ENCODE results near the gene CRYBG1. TPM values are rescaled to one million over a fixed set of nuclear protein-coding genes. Genes with fewer than 3 reads are reported as not detected.
"Not testable (repeated sequence)": the region's sequence is repeated elsewhere in the genome, so short reads cannot be mapped to it uniquely, and the experiment has no call there.

CRYBG1 gene
- total RNA-seq, 1 donor from 2014 or later: 3.0 TPM

- Mint-ChIP-seq H3K27ac (no peak overlapping the region), H3K36me3 (ENCODE audit: insufficient read depth) (no peaks in the 10 kb centered on the region), H3K4me1 (ENCODE audit: low read depth) (peaks cover 5% of the 10 kb centered on the region), H3K9me3 (ENCODE audit: low read depth) (no peaks in the 10 kb centered on the region), H3K4me3 (ENCODE audit: low read depth) (no peak overlapping the region), H3K27me3 (no peaks in the 10 kb centered on the region)
- no peak for TF ChIP-seq CTCF (IDR thresholded peaks at IDR 0.05; ENCODE audit: unreplicated experiment)
- DNase-seq (ENCODE audit: low spot score, unreplicated experiment): no peak
Observed at GRCh38 chr6:106579281-106579680, 218.8 kb downstream of the CRYBG1 start.

GRCh38 chr6:106581468-106581867 lies 221.0 kb downstream of the CRYBG1 start:
- Mint-ChIP-seq H3K27ac (no peak overlapping the region), H3K36me3 (ENCODE audit: insufficient read depth) (peaks cover 1% of the 10 kb centered on the region), H3K4me1 (ENCODE audit: low read depth) (no peaks in the 10 kb centered on the region), H3K9me3 (ENCODE audit: low read depth) (no peaks in the 10 kb centered on the region), H3K27me3 (no peaks in the 10 kb centered on the region), H3K4me3 (ENCODE audit: low read depth) (no peak overlapping the region)
- TF ChIP-seq CTCF (IDR thresholded peaks at IDR 0.05; ENCODE audit: unreplicated experiment): no peak
- DNase-seq (ENCODE audit: low spot score, unreplicated experiment): no peak

- no peaks in the 10 kb centered on the region for H3K4me1 Mint-ChIP-seq (ENCODE audit: low read depth)
- no peak overlapping the region for H3K27ac Mint-ChIP-seq
- peaks cover 9% of the 10 kb centered on the region for H3K36me3 Mint-ChIP-seq (ENCODE audit: insufficient read depth)
- H3K9me3 Mint-ChIP-seq (ENCODE audit: low read depth): no peaks in the 10 kb centered on the region
- H3K27me3 Mint-ChIP-seq: no peaks in the 10 kb centered on the region
- TF ChIP-seq CTCF (IDR thresholded peaks at IDR 0.05; ENCODE audit: unreplicated experiment): no peak
- no peak for DNase-seq (ENCODE audit: low spot score, unreplicated experiment)
- H3K4me3 Mint-ChIP-seq (ENCODE audit: low read depth): no peak overlapping the region
Observed at GRCh38 chr6:106586815-106587415, 226.4 kb downstream of the CRYBG1 start.

GRCh38 chr6:106588937-106589336 lies 228.4 kb downstream of the CRYBG1 start:
- H3K27me3 Mint-ChIP-seq; DNase-seq (ENCODE audit: low spot score, unreplicated experiment); H3K9me3 Mint-ChIP-seq (ENCODE audit: low read depth); H3K4me1 Mint-ChIP-seq (ENCODE audit: low read depth); H3K4me3 Mint-ChIP-seq (ENCODE audit: low read depth); H3K27ac Mint-ChIP-seq; H3K36me3 Mint-ChIP-seq (ENCODE audit: insufficient read depth): not testable (repeated sequence)

GRCh38 chr6:106591111-106591825 lies 230.8 kb downstream of the CRYBG1 start:
- TF ChIP-seq CTCF (IDR thresholded peaks at IDR 0.05; ENCODE audit: unreplicated experiment): no peak
- Mint-ChIP-seq H3K27me3 (no peaks in the 10 kb centered on the region), H3K4me3 (ENCODE audit: low read depth) (no peak overlapping the region), H3K36me3 (ENCODE audit: insufficient read depth) (peaks cover 8% of the 10 kb centered on the region), H3K4me1 (ENCODE audit: low read depth) (no peaks in the 10 kb centered on the region), H3K27ac (no peak overlapping the region), H3K9me3 (ENCODE audit: low read depth) (no peaks in the 10 kb centered on the region)
- no peak for DNase-seq (ENCODE audit: low spot score, unreplicated experiment)

- H3K27me3 Mint-ChIP-seq: no peaks in the 10 kb centered on the region
- H3K27ac Mint-ChIP-seq: no peak overlapping the region
- no peak overlapping the region for H3K4me3 Mint-ChIP-seq (ENCODE audit: low read depth)
- no peaks in the 10 kb centered on the region for H3K4me1 Mint-ChIP-seq (ENCODE audit: low read depth)
- H3K9me3 Mint-ChIP-seq (ENCODE audit: low read depth): no peaks in the 10 kb centered on the region
- no peak for TF ChIP-seq CTCF (IDR thresholded peaks at IDR 0.05; ENCODE audit: unreplicated experiment)
- H3K36me3 Mint-ChIP-seq (ENCODE audit: insufficient read depth): peaks cover 3% of the 10 kb centered on the region
- DNase-seq (ENCODE audit: low spot score, unreplicated experiment): no peak
Observed at GRCh38 chr6:106599440-106599839, 238.9 kb downstream of the CRYBG1 start.
